ENCODE results near the gene POLE3. TPM values are rescaled to one million over a fixed set of nuclear protein-coding genes. Genes with fewer than 3 reads are reported as not detected.

The POLE3 gene
- total and polyA plus RNA-seq, 2 experiments from 2014 or later, result 39.2 to 81.3 TPM

DNA sequence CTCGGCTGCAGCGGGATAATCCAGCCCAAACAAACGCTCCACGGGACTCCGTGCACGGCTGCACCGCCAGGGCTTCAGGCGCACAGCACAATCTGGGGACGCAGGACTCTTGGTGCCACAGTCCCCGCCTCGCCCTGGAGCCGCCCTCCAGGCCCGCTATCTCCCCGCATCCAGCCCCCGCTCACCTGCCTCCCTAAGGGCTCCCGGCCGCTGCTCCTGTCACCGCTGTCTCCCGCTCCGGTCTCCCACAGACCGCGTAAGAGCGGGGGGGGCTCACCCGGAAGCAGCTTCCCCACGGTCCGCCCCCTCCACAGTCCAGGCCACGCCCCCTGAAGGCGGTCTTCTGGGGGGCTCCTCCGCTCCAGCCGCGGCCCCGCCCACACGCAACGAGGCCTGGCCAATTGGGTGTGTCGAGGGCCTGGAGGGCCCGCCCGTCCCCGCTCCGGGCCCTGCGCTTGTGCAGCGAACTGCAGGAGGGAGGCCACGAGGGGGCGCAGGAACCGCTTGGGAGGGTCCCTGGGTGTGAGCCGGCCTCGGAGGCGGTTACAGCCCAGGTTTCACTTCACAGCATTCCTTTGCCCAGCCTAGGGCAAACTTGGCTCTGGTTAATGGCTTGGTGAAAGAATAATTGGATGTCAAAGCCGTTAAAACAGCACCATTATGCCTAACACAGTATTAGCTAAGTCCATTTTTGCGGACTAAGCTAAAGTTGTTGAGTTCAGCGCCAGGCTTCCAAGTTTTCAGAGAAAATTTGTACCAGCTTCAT is 9.3 kb downstream of the POLE3 start, which contains the start of gene ALAD:
ALAD (minus strand) TSS at position 258 of the 766 bp plus-strand sequence. CDS start 7,725 bp downstream, outside the sequence.
- H3K27ac Mint-ChIP-seq, result no peak within 1 kb of the TSS; the same call in 1 of the 2 replicates
- Histone ChIP-seq H3K4me2 (peak within 1 kb of the TSS; percentile 79), H3K36me3 (ENCODE audit: insufficient read depth) (no peaks in the 10 kb centered on the region), H3F3A (replicated peaks; ENCODE audit: low read depth) (0 out of 2 replicates have a peak, but pooled peaks cover 3% of the 10 kb centered on the region), H3K4me1 (ENCODE audit: insufficient read depth) (no peaks in the 10 kb centered on the region), H3K27me3 (ENCODE audit: insufficient read depth) (no peaks in the 10 kb centered on the region), H3K27ac (ENCODE audit: low read depth) (peak within 1 kb of the TSS; percentile 81), H2AFZ (peak within 1 kb of the TSS; percentile 93), H3K79me2 (replicated peaks; ENCODE audit: insufficient read depth) (no peaks in the 10 kb centered on the region), H4K20me1 (replicated peaks; ENCODE audit: insufficient read depth) (no peaks in the 10 kb centered on the region), H3K9me2 (ENCODE audit: insufficient read depth) (no peaks in the 10 kb centered on the region), H3K4me3 (peak within 1 kb of the TSS; percentile 92)
- peak within 1 kb of the TSS; percentile 85 for H3K4me3 Mint-ChIP-seq
- TF ChIP-seq, protein P1, sequence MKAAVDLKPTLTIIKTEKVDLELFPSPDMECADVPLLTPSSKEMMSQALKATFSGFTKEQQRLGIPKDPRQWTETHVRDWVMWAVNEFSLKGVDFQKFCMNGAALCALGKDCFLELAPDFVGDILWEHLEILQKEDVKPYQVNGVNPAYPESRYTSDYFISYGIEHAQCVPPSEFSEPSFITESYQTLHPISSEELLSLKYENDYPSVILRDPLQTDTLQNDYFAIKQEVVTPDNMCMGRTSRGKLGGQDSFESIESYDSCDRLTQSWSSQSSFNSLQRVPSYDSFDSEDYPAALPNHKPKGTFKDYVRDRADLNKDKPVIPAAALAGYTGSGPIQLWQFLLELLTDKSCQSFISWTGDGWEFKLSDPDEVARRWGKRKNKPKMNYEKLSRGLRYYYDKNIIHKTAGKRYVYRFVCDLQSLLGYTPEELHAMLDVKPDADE (IDR thresholded peaks at IDR 0.05), result no peak; the same call in 1 of the 2 replicates
- TF ChIP-seq, protein P2, sequence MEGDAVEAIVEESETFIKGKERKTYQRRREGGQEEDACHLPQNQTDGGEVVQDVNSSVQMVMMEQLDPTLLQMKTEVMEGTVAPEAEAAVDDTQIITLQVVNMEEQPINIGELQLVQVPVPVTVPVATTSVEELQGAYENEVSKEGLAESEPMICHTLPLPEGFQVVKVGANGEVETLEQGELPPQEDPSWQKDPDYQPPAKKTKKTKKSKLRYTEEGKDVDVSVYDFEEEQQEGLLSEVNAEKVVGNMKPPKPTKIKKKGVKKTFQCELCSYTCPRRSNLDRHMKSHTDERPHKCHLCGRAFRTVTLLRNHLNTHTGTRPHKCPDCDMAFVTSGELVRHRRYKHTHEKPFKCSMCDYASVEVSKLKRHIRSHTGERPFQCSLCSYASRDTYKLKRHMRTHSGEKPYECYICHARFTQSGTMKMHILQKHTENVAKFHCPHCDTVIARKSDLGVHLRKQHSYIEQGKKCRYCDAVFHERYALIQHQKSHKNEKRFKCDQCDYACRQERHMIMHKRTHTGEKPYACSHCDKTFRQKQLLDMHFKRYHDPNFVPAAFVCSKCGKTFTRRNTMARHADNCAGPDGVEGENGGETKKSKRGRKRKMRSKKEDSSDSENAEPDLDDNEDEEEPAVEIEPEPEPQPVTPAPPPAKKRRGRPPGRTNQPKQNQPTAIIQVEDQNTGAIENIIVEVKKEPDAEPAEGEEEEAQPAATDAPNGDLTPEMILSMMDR (conservative IDR thresholded peaks at IDR 0.05; ENCODE audit: low read depth in 2 of 2), result peak; percentile 90 to 98
- TF ChIP-seq CREB1 (CRISPR knock-in tag; IDR thresholded peaks at IDR 0.05; ENCODE audit: low read depth) (peak; percentile 62), POLR2AphosphoS5 (IDR thresholded peaks at IDR 0.05; ENCODE audit: low read depth) (peak; percentile 72)
- no peaks in the 10 kb centered on the region; the same call in 2 of the 3 replicates for H3K9me3 Mint-ChIP-seq
- no peaks in the 10 kb centered on the region; the same call in 2 of the 3 replicates for H3K36me3 Mint-ChIP-seq (ENCODE audit: low read depth)
- H3K27me3 Mint-ChIP-seq (ENCODE audit: insufficient read depth, low read depth, poor library complexity), result peaks cover 10% of the 10 kb centered on the region
- DNase-seq (ENCODE audit: low spot score) (peak; percentile 99), ATAC-seq (peak; percentile 96)
- H3K4me1 Mint-ChIP-seq, result peaks cover 4% of the 10 kb centered on the region; the same call in 2 of the 3 replicates

DNA sequence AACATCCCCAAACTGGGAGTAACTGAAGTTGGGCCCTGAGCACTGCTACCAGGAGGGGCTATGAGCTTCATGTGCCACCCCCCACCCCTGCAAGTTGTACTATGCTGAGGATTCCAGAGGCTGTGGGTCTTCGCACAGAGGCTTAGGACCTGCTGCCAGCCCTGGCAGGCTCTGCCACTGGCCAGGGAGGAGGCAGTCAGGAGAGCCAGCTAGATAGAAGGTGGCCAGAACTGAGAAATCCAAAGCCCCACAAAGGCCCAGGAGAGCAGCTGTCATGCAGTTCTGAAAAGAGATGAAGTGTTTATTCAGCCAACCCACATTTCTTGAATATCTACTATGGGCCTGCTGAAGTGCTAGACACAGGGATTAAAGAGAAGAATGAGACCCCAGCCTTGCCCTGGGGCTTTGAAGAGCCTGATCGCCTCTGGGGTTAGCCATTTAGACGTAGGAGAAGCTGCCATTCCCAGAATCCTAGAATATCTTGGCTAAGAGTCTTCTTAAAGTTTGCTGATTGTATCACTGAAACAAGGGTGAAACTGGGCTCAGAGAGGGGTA is 10.8 kb downstream of the POLE3 start:
- peaks cover 8% of the 10 kb centered on the region for H3K27me3 Mint-ChIP-seq (ENCODE audit: insufficient read depth, low read depth, poor library complexity)
- H3K9me3 Mint-ChIP-seq, result no peaks in the 10 kb centered on the region
- H3K4me1 Mint-ChIP-seq, result peaks cover 4% of the 10 kb centered on the region; the same call in 2 of the 3 replicates
- Histone ChIP-seq H3K27ac (ENCODE audit: low read depth) (no peak overlapping the region), H3K4me2 (peak overlapping the region; percentile 79; the same call in 1 of the 2 replicates), H3K79me2 (replicated peaks; ENCODE audit: insufficient read depth) (no peaks in the 10 kb centered on the region), H3K36me3 (ENCODE audit: insufficient read depth) (no peaks in the 10 kb centered on the region), H3K9me2 (ENCODE audit: insufficient read depth) (no peaks in the 10 kb centered on the region), H4K20me1 (replicated peaks; ENCODE audit: insufficient read depth) (no peaks in the 10 kb centered on the region), H3K4me3 (peak overlapping the region; percentile 92; the same call in 1 of the 2 replicates), H3K4me1 (ENCODE audit: insufficient read depth) (no peaks in the 10 kb centered on the region), H3K27me3 (ENCODE audit: insufficient read depth) (no peaks in the 10 kb centered on the region), H2AFZ (no peak overlapping the region), H3F3A (replicated peaks; ENCODE audit: low read depth) (0 out of 2 replicates have a peak, but pooled peaks cover 3% of the 10 kb centered on the region)
- H3K36me3 Mint-ChIP-seq (ENCODE audit: low read depth), result no peaks in the 10 kb centered on the region; the same call in 2 of the 3 replicates
- ATAC-seq (no peak), DNase-seq (ENCODE audit: low spot score) (no peak)
- H3K27ac Mint-ChIP-seq, result no peak overlapping the region
- peak overlapping the region; percentile 85 for H3K4me3 Mint-ChIP-seq
- TF ChIP-seq EZH2phosphoT487 (IDR thresholded peaks at IDR 0.05; ENCODE audit: unreplicated experiment) (no peak), JUNB (IDR thresholded peaks at IDR 0.05; ENCODE audit: unreplicated experiment) (no peak), CREB1 (CRISPR knock-in tag; IDR thresholded peaks at IDR 0.05; ENCODE audit: low read depth) (no peak), STAT1 (IDR thresholded peaks at IDR 0.05; ENCODE audit: unreplicated experiment) (no peak)
- TF ChIP-seq, protein P1 (IDR thresholded peaks at IDR 0.05), result no peak
- TF ChIP-seq, protein P3, sequence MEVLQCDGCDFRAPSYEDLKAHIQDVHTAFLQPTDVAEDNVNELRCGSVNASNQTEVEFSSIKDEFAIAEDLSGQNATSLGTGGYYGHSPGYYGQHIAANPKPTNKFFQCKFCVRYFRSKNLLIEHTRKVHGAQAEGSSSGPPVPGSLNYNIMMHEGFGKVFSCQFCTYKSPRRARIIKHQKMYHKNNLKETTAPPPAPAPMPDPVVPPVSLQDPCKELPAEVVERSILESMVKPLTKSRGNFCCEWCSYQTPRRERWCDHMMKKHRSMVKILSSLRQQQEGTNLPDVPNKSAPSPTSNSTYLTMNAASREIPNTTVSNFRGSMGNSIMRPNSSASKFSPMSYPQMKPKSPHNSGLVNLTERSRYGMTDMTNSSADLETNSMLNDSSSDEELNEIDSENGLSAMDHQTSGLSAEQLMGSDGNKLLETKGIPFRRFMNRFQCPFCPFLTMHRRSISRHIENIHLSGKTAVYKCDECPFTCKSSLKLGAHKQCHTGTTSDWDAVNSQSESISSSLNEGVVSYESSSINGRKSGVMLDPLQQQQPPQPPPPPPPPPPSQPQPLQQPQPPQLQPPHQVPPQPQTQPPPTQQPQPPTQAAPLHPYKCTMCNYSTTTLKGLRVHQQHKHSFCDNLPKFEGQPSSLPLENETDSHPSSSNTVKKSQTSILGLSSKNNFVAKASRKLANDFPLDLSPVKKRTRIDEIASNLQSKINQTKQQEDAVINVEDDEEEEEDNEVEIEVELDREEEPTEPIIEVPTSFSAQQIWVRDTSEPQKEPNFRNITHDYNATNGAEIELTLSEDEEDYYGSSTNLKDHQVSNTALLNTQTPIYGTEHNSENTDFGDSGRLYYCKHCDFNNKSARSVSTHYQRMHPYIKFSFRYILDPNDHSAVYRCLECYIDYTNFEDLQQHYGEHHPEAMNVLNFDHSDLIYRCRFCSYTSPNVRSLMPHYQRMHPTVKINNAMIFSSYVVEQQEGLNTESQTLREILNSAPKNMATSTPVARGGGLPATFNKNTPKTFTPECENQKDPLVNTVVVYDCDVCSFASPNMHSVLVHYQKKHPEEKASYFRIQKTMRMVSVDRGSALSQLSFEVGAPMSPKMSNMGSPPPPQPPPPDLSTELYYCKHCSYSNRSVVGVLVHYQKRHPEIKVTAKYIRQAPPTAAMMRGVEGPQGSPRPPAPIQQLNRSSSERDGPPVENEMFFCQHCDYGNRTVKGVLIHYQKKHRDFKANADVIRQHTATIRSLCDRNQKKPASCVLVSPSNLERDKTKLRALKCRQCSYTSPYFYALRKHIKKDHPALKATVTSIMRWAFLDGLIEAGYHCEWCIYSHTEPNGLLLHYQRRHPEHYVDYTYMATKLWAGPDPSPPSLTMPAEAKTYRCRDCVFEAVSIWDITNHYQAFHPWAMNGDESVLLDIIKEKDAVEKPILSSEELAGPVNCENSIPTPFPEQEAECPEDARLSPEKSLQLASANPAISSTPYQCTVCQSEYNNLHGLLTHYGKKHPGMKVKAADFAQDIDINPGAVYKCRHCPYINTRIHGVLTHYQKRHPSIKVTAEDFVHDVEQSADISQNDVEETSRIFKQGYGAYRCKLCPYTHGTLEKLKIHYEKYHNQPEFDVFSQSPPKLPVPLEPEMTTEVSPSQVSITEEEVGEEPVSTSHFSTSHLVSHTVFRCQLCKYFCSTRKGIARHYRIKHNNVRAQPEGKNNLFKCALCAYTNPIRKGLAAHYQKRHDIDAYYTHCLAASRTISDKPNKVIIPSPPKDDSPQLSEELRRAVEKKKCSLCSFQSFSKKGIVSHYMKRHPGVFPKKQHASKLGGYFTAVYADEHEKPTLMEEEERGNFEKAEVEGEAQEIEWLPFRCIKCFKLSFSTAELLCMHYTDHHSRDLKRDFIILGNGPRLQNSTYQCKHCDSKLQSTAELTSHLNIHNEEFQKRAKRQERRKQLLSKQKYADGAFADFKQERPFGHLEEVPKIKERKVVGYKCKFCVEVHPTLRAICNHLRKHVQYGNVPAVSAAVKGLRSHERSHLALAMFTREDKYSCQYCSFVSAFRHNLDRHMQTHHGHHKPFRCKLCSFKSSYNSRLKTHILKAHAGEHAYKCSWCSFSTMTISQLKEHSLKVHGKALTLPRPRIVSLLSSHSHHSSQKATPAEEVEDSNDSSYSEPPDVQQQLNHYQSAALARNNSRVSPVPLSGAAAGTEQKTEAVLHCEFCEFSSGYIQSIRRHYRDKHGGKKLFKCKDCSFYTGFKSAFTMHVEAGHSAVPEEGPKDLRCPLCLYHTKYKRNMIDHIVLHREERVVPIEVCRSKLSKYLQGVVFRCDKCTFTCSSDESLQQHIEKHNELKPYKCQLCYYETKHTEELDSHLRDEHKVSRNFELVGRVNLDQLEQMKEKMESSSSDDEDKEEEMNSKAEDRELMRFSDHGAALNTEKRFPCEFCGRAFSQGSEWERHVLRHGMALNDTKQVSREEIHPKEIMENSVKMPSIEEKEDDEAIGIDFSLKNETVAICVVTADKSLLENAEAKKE (CRISPR knock-in tag; IDR thresholded peaks at IDR 0.05), result no peak
